Loucy (cell line): ENCODE results near the gene BCAS3.

Source experiments
- H2AFZ ChIP-seq: fragments of 200-600 bp; sonication (generic); 2 replicates; pipeline ENCODE4 v1.6.0; 2016; ENCODE audit warnings: antibody characterized with exemption, mild to moderate bottlenecking, low read length, moderate library complexity
- H3F3A ChIP-seq: fragments of 200-600 bp; 2 replicates; pipeline ENCODE4 v1.6.0; 2016; ENCODE audit warnings: antibody characterized with exemption, low read depth, mild to moderate bottlenecking
- H3K27me3 ChIP-seq: fragments of 200-600 bp; sonication (generic); 2 replicates; pipeline ENCODE4 v1.6.1; 2014; ENCODE audit warnings: low read length, mild to moderate bottlenecking; ENCODE audit not compliant: insufficient read depth, poor library complexity, severe bottlenecking
- H3K36me3 ChIP-seq: fragments of 200-600 bp; sonication (generic); 2 replicates; pipeline ENCODE4 v1.6.1; 2016; ENCODE audit warnings: low read length; ENCODE audit not compliant: insufficient read depth
- H3K4me1 ChIP-seq: fragments of 200-600 bp; sonication (generic); 2 replicates; pipeline ENCODE4 v1.5.1; 2014; ENCODE audit warnings: low read length, mild to moderate bottlenecking; ENCODE audit not compliant: insufficient read depth, poor library complexity, severe bottlenecking
- H3K4me2 ChIP-seq: fragments of 200-600 bp; sonication (generic); 2 replicates; pipeline ENCODE4 v1.6.0; 2014; ENCODE audit warnings: antibody characterized with exemption, low read length, low read depth, mild to moderate bottlenecking; ENCODE audit not compliant: poor library complexity, severe bottlenecking
- H3K4me3 ChIP-seq: fragments of 200-600 bp; sonication (generic); 2 replicates; pipeline ENCODE4 v1.5.1; 2014; ENCODE audit warnings: low read length, mild to moderate bottlenecking, mixed read lengths; ENCODE audit not compliant: poor library complexity, severe bottlenecking
- H3K79me2 ChIP-seq: fragments of 200-600 bp; sonication (generic); 2 replicates; pipeline ENCODE4 v1.6.1; 2014; ENCODE audit warnings: low read length; ENCODE audit not compliant: insufficient read depth
- H3K9ac ChIP-seq: fragments of 200-600 bp; sonication (generic); 2 replicates; pipeline ENCODE4 v1.6.0; 2014; ENCODE audit warnings: mild to moderate bottlenecking, low read depth, low read length, moderate library complexity; ENCODE audit not compliant: poor library complexity, severe bottlenecking
- H3K9me2 ChIP-seq: fragments of 200-600 bp; sonication (generic); replicated peaks from 2 replicates; pipeline ENCODE4 v1.6.1; 2016; ENCODE audit warnings: low read depth, low read length, mixed read lengths
- H3K9me3 ChIP-seq: fragments of 200-600 bp; sonication (generic); 2 replicates; pipeline ENCODE4 v1.6.1; 2014; ENCODE audit warnings: mild to moderate bottlenecking, antibody characterized with exemption, low read length, low read depth; ENCODE audit not compliant: insufficient read depth
- H4K20me1 ChIP-seq: fragments of 200-600 bp; sonication (generic); 2 replicates; pipeline ENCODE4 v1.6.0; 2014; ENCODE audit warnings: antibody characterized with exemption, low read length, mild to moderate bottlenecking; ENCODE audit not compliant: insufficient read depth, poor library complexity, severe bottlenecking
- EZH2phosphoT487 ChIP-seq: fragments of 200-600 bp; IDR thresholded peaks from 2 replicates; pipeline ENCODE4 v1.6.1; 2018; ENCODE audit warnings: antibody characterized with exemption, mild to moderate bottlenecking, moderate library complexity, borderline replicate concordance
- TF ChIP-seq, protein P1 (sequence below): fragments of 200-600 bp; sonication (generic); conservative IDR thresholded peaks from 2 replicates; pipeline ENCODE4 v1.5.1; 2014; ENCODE audit warnings: mild to moderate bottlenecking, antibody characterized with exemption, low read length

BCAS3 gene

DNA sequence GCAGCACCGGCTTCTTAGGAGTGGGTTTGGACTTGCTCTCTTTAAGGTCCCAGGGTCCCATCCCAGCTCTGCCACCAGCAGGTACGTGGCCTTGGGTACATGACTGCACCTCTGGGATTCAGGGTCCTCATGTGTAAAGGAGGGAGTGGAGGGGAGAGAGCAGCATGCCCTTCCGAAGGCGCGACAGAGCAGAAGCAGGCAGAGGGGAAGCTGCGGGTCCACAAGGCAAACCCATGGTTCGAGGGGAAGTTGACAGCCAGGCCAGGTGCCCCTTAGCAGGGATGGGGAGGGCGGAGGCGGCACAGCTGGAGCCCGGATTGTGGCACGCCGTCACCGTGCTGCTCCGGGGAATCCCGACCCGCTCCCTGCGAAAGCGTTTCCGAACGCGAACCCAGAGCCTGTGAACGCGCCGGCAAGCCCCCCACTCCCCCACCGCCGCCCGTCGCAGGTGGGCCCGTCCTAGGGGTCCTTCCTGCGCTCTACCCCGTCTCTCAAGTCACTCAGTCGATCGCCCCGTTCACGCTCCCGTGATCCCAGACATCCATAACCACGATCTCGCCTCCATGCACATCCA, 717.8 kb downstream of the BCAS3 start:
- Histone ChIP-seq H3K36me3 (no peaks in the 10 kb centered on the region), H3K79me2 (no peaks in the 10 kb centered on the region), H3F3A (no peaks in the 10 kb centered on the region), H2AFZ (no peak overlapping the region), H3K4me1 (no peaks in the 10 kb centered on the region), H3K9me3 (no peaks in the 10 kb centered on the region), H3K4me3 (no peak overlapping the region), H3K27me3 (no peaks in the 10 kb centered on the region), H4K20me1 (no peaks in the 10 kb centered on the region), H3K4me2 (no peak overlapping the region), H3K9ac (no peak overlapping the region), H3K9me2 (no peaks in the 10 kb centered on the region)
- TF ChIP-seq, protein P1, sequence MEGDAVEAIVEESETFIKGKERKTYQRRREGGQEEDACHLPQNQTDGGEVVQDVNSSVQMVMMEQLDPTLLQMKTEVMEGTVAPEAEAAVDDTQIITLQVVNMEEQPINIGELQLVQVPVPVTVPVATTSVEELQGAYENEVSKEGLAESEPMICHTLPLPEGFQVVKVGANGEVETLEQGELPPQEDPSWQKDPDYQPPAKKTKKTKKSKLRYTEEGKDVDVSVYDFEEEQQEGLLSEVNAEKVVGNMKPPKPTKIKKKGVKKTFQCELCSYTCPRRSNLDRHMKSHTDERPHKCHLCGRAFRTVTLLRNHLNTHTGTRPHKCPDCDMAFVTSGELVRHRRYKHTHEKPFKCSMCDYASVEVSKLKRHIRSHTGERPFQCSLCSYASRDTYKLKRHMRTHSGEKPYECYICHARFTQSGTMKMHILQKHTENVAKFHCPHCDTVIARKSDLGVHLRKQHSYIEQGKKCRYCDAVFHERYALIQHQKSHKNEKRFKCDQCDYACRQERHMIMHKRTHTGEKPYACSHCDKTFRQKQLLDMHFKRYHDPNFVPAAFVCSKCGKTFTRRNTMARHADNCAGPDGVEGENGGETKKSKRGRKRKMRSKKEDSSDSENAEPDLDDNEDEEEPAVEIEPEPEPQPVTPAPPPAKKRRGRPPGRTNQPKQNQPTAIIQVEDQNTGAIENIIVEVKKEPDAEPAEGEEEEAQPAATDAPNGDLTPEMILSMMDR = no peak
- no peak for TF ChIP-seq EZH2phosphoT487

DNA sequence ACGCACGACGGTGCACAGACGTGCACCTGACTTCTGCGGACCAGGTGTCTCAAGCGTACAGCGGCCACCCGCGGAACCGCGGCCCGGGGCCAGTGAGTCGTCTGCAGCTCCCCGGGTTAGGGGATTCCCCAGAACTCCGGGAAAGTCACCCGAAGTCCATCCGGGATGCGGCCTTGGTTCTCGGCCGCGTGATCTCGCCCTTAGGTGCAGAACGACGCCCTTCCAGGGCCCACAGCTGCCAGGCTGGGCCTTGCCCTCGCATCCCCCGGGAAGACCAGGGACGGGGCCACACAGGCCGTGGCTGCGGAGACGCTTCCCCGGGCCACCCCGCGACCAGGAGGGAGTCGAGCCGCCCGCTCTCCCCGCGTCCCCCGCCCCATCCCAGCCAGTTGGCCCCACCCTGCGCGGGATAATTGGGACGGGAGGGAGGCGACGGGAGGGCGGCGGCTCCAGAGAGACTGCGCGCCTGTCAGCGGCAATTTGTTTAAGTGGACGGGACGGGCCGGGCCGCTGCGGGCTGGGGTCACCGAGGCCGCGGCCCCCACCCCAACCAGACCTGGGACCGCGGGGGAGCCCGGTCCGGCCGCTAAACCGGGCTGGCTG, 718.4 kb downstream of the BCAS3 start:
- Histone ChIP-seq H3K9me2 (no peaks in the 10 kb centered on the region), H3K36me3 (no peaks in the 10 kb centered on the region), H3K4me1 (no peaks in the 10 kb centered on the region), H3K4me2 (no peak overlapping the region), H2AFZ (no peak overlapping the region), H3K9me3 (no peaks in the 10 kb centered on the region), H3K4me3 (no peak overlapping the region), H3K27me3 (no peaks in the 10 kb centered on the region), H4K20me1 (no peaks in the 10 kb centered on the region), H3K79me2 (no peaks in the 10 kb centered on the region), H3K9ac (no peak overlapping the region), H3F3A (no peaks in the 10 kb centered on the region)
- no peak for TF ChIP-seq EZH2phosphoT487
- TF ChIP-seq, protein P1 = no peak

DNA sequence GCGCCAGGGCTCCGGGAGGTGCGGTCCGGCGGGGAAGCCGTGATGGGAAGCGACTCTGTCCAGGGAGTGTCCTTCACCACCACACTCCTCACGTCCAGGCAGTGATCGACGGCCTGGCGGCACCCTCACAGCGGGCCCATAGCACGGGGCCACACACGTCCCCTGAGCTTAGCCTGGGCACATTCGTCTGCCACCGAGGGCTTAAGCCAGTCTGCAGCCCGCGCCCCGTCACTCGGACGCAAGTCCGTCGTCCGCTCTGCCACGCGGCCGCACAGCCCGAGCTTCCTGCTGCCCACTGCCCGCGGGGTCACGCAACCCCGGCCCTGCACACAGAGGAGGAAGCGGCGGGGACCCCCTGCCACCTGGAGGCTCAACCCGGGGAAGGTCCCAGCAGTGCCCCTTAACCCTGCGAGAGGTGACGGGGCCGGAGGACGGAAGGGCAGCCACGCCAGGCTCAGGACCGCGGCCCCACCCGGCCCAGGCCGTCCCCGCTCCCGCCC, 719.0 kb downstream of the BCAS3 start:
- Histone ChIP-seq H3K4me3 (no peak overlapping the region), H2AFZ (no peak overlapping the region)

More for the DNA sequence above, 719.0 kb downstream of the BCAS3 start:
- Histone ChIP-seq H3K9ac (no peak overlapping the region), H3K4me1 (no peaks in the 10 kb centered on the region), H3K9me2 (no peaks in the 10 kb centered on the region), H4K20me1 (no peaks in the 10 kb centered on the region), H3K79me2 (no peaks in the 10 kb centered on the region), H3K9me3 (no peaks in the 10 kb centered on the region), H3K4me2 (no peak overlapping the region), H3F3A (no peaks in the 10 kb centered on the region), H3K27me3 (no peaks in the 10 kb centered on the region), H3K36me3 (no peaks in the 10 kb centered on the region)
- TF ChIP-seq, protein P1 = no peak
- no peak for TF ChIP-seq EZH2phosphoT487
